Gastrocnemius medialis (tissue), 4 donors: Measurements from ENCODE around the gene SULT2B1. TPM values are rescaled to one million over a fixed set of nuclear protein-coding genes. Genes with fewer than 3 reads are reported as not detected.

Experiments used
- ATAC-seq, 2 donors: fragments of 150-250 bp; one replicate each; pipeline ENCODE4 v1.9.1; 2016
- DNase-seq, 2 donors: peaks; one replicate each; pipeline ENCODE4 v3.0.0-alpha.2; 2019
- H3K27ac ChIP-seq, 4 donors: fragments of 200-600 bp; sonication (generic); 1 replicate in 1 of 4; 2 replicates in 3 of 4; pipeline ENCODE4 v1.5.1; 2016 to 2018; ENCODE audit warnings: mild to moderate bottlenecking in 2 of 4, moderate library complexity in 1 of 4
- H3K27me3 ChIP-seq, 3 donors: fragments of 200-600 bp; sonication (generic) in 2 of 3; 1 replicate in 1 of 3; 2 replicates in 2 of 3; pipeline versions ENCODE4 v1.5.1 to v1.6.0; 2016 to 2019; ENCODE audit warnings: mild to moderate bottlenecking in 1 of 3, moderate library complexity in 1 of 3
- H3K36me3 ChIP-seq, 2 donors: fragments of 200-600 bp; sonication (generic) in 1 of 2; one replicate each; pipeline ENCODE4 v1.5.1; 2017 to 2018
- H3K4me1 ChIP-seq, 2 donors: fragments of 200-600 bp; sonication (generic) in 1 of 2; one replicate each; pipeline ENCODE4 v1.5.1; 2016 to 2017; ENCODE audit warnings: mild to moderate bottlenecking in 2 of 2
- H3K4me3 ChIP-seq, 4 donors: fragments of 200-600 bp; sonication (generic) in 3 of 4; 1 replicate in 1 of 4; 2 replicates in 3 of 4; pipeline ENCODE4 v1.5.1; 2016 to 2019; ENCODE audit warnings: mild to moderate bottlenecking in 2 of 4
- H3K9me3 ChIP-seq, 3 donors: fragments of 200-600 bp; sonication (generic) in 2 of 3; 1 replicate in 1 of 3; 2 replicates in 2 of 3; pipeline ENCODE4 v1.5.1; 2016 to 2019
- CTCF ChIP-seq, 5 experiments: fragments of 450-650 bp in 3 of 5; fragments of 200-600 bp in 2 of 5; sonication (generic) in 2 of 5; IDR thresholded peaks in 4 of 5; conservative IDR thresholded peaks in 1 of 5; 1 replicate in 4 of 5; 2 replicates in 1 of 5; pipeline ENCODE4 v1.5.1; 2016 to 2019; ENCODE audit warnings: antibody characterized with exemption in 5 of 5, mild to moderate bottlenecking in 3 of 5, moderate library complexity in 3 of 5
- POLR2A ChIP-seq, 2 donors: fragments of 450-650 bp; IDR thresholded peaks; one replicate each; pipeline ENCODE4 v1.6.1; 2017; ENCODE audit warnings: antibody characterized with exemption in 2 of 2, mild to moderate bottlenecking in 2 of 2, moderate library complexity in 2 of 2
- in situ Hi-C, 4 donors: fragments of 200-750 bp; cut with MboI; loops; one replicate each; pipeline versions ENCODE4 v1.15.0 to v1.8.0; 2017; ENCODE audit warnings: low sequenced_read_pairs in 4 of 4
- intact Hi-C: fragments of 100-400 bp; cut with DNase I; formaldehyde crosslinking; loops from one replicate; pipeline ENCODE4 v1.15.1; 2023; ENCODE audit warnings: low total_unique reads
- total RNA-seq, 4 donors: library from RNA; depleted of rRNA; stranded (reverse); fragments of >200 nt; gene quantifications; one replicate each; pipeline versions ENCODE4 v1.1.0 to v1.2.3, GENCODE V29; 2016

The SULT2B1 gene
- total RNA-seq, 4 donors from 2014 or later, result not detected

- no peaks in the 10 kb centered on the region for H3K9me3 ChIP-seq
- H3K4me1 ChIP-seq, result peaks cover 11 to 21% of the 10 kb centered on the region in 2 donors
- no peaks in the 10 kb centered on the region for H3K36me3 ChIP-seq
- DNase-seq, result no peak
- intact Hi-C loops, result no loop called here
- in situ Hi-C loops, result no loop called here
- H3K27me3 ChIP-seq, result no peaks in the 10 kb centered on the region
- H3K27ac ChIP-seq, result no peak overlapping the region
- no peak for ATAC-seq
- no peak overlapping the region for H3K4me3 ChIP-seq
- TF ChIP-seq POLR2A (IDR thresholded peaks at IDR 0.05), result no peak
- TF ChIP-seq CTCF (IDR thresholded peaks at IDR 0.05 in 4 of 5, conservative IDR thresholded peaks at IDR 0.05 in 1 of 5), result no peak
Observed at GRCh38 chr19:48565090-48565489, 13.1 kb downstream of the SULT2B1 start.

GRCh38 chr19:48568345-48568886, 16.4 kb downstream of the SULT2B1 start:
- Histone ChIP-seq H3K4me3 (peak overlapping the region in 1 of 4 donors; percentile 27), H3K9me3 (no peaks in the 10 kb centered on the region), H3K4me1 (peaks cover 11 to 16% of the 10 kb centered on the region in 2 donors), H3K27ac (peak overlapping the region; percentile 81 to 92 (median 88)), H3K27me3 (no peaks in the 10 kb centered on the region), H3K36me3 (no peaks in the 10 kb centered on the region)
- TF ChIP-seq CTCF (IDR thresholded peaks at IDR 0.05 in 4 of 5, conservative IDR thresholded peaks at IDR 0.05 in 1 of 5), result no peak
- peak; percentile 11 to 32 for TF ChIP-seq POLR2A (IDR thresholded peaks at IDR 0.05)
- in situ Hi-C loops (no loop called here), intact Hi-C loops (loop anchor here (1.0 to 2.0 kb wide), 2 partner anchors 45 to 50 kb away; partner anchors contain the start of genes RPL18 and SPHK2)
- ATAC-seq, result peak; percentile 90 to 92
- peak; percentile 92 to 96 for DNase-seq

- intact Hi-C loops, result loop anchor here (2.0 kb wide), 1 partner anchor 49 kb away; the partner anchor contains the start of genes RPL18 and SPHK2
- no peak overlapping the region for H3K4me3 ChIP-seq
- ATAC-seq, result peak; percentile 84 to 92
- peak overlapping the region; percentile 81 to 83 (median 82) for H3K27ac ChIP-seq
- H3K36me3 ChIP-seq, result no peaks in the 10 kb centered on the region
- peak; percentile 64 to 81 for DNase-seq
- no peak for TF ChIP-seq POLR2A (IDR thresholded peaks at IDR 0.05)
- no peak for TF ChIP-seq CTCF (IDR thresholded peaks at IDR 0.05 in 4 of 5, conservative IDR thresholded peaks at IDR 0.05 in 1 of 5)
- no peaks in the 10 kb centered on the region for H3K9me3 ChIP-seq
- H3K27me3 ChIP-seq, result no peaks in the 10 kb centered on the region
- in situ Hi-C loops, result no loop called here
- H3K4me1 ChIP-seq, result peaks cover 11 to 14% of the 10 kb centered on the region in 2 donors
Observed at GRCh38 chr19:48569814-48570213, 17.8 kb downstream of the SULT2B1 start.

GRCh38 chr19:48571378-48572162, 19.6 kb downstream of the SULT2B1 start:
- intact Hi-C loops (no loop called here), in situ Hi-C loops (no loop called here)
- Histone ChIP-seq H3K27ac (peak overlapping the region in 3 of 4 donors; percentile 25 to 81 (median 81)), H3K4me1 (peaks cover 11 to 14% of the 10 kb centered on the region in 2 donors), H3K27me3 (no peaks in the 10 kb centered on the region), H3K36me3 (no peaks in the 10 kb centered on the region), H3K9me3 (no peaks in the 10 kb centered on the region), H3K4me3 (no peak overlapping the region)
- TF ChIP-seq CTCF (IDR thresholded peaks at IDR 0.05 in 4 of 5, conservative IDR thresholded peaks at IDR 0.05 in 1 of 5), result no peak
- no peak for TF ChIP-seq POLR2A (IDR thresholded peaks at IDR 0.05)
- no peak for ATAC-seq
- no peak for DNase-seq
